Measurements from ENCODE around the gene CDK5R1.

Gene CDK5R1

GRCh38 chr17:32451879-32452278 is 34.9 kb upstream of the CDK5R1 start:
- Mint-ChIP-seq H3K36me3 (ENCODE audit: low read depth) (peaks cover 75% of the 10 kb centered on the region), H3K27me3 (ENCODE audit: low read depth, poor library complexity) (no peaks in the 10 kb centered on the region), H3K4me1 (peaks cover 5% of the 10 kb centered on the region), H3K27ac (no peak overlapping the region), H3K9me3 (no peaks in the 10 kb centered on the region), H3K4me3 (no peak overlapping the region)
- no peak for TF ChIP-seq CTCF (IDR thresholded peaks at IDR 0.05)
- no peak for DNase-seq

DNA sequence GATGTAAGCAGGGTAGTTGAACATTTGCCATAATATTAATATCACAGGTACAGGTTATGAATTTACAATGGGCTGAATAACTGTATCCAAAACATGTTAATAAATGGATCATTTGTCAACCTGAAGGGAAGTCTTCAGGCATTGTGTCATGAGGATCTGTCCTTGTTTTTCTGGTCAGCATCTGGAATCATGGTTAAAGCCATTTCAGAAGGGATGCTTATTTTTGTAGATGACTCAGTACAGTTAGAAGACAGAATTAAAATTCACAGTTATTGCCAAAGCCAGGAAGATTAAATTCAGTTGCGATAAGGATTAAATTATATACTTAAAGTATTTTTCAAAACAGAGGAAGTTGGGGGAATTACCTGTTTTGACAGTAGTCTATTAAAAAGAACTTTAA is 34.5 kb upstream of the CDK5R1 start:
- no peak for TF ChIP-seq CTCF (IDR thresholded peaks at IDR 0.05)
- H3K4me3 Mint-ChIP-seq: no peak overlapping the region
- no peak overlapping the region for H3K27ac Mint-ChIP-seq
- no peak for DNase-seq
- peaks cover 1% of the 10 kb centered on the region for H3K4me1 Mint-ChIP-seq
- H3K27me3 Mint-ChIP-seq (ENCODE audit: low read depth, poor library complexity): no peaks in the 10 kb centered on the region
- peaks cover 75% of the 10 kb centered on the region for H3K36me3 Mint-ChIP-seq (ENCODE audit: low read depth)
- no peaks in the 10 kb centered on the region for H3K9me3 Mint-ChIP-seq

DNA sequence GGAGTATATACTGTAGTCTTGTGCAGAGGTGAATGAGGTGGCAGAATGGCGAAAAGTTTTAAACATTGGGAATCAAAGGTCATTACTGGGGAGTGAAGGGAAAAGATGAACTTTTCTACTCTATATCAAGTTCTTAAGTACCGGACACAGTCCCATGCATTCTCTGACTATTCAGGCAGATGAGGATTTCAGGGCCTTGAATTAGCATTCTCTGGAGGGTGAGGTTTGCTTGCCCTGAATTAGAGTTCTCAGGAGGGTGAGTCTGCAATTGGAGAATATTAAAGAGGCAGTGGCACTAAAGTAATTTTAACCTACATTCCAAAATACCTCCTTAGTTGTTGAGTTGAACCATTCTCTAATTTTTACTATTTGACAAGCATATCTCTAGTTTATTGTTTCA is 33.4 kb upstream of the CDK5R1 start:
- Mint-ChIP-seq H3K9me3 (no peaks in the 10 kb centered on the region), H3K4me3 (no peak overlapping the region), H3K4me1 (no peaks in the 10 kb centered on the region), H3K36me3 (ENCODE audit: low read depth) (peaks cover 82% of the 10 kb centered on the region), H3K27ac (no peak overlapping the region), H3K27me3 (ENCODE audit: low read depth, poor library complexity) (no peaks in the 10 kb centered on the region)
- no peak for TF ChIP-seq CTCF (IDR thresholded peaks at IDR 0.05)
- DNase-seq: no peak

DNA sequence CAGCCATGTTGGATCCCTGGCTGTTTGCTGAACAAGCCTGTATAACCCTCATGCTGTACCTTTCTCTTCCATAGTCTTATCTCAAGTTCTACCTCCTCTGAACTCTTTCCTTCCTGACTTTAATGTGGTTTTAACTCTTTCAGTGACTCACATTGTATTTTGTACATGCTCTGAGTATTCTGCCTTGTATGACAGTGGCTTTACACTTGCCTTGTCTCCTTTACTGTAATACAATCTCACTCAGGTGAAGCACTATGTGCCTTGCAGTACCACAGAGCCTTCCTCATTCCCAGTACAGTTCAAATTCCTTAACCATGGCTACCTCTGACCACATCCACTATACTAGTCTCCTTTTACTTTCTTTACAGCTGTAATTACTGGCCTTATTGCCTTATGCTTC is 28.4 kb upstream of the CDK5R1 start:
- no peak for DNase-seq
- TF ChIP-seq CTCF (IDR thresholded peaks at IDR 0.05): no peak

GRCh38 chr17:32460054-32460453 is 26.7 kb upstream of the CDK5R1 start:
- H3K27ac Mint-ChIP-seq: no peak overlapping the region
- TF ChIP-seq CTCF (IDR thresholded peaks at IDR 0.05): no peak
- H3K27me3 Mint-ChIP-seq (ENCODE audit: low read depth, poor library complexity): no peaks in the 10 kb centered on the region
- DNase-seq: no peak
- H3K9me3 Mint-ChIP-seq: no peaks in the 10 kb centered on the region
- no peak overlapping the region for H3K4me3 Mint-ChIP-seq
- peaks cover 71% of the 10 kb centered on the region for H3K36me3 Mint-ChIP-seq (ENCODE audit: low read depth)
- H3K4me1 Mint-ChIP-seq: no peaks in the 10 kb centered on the region

More for the DNA sequence above, 28.4 kb upstream of the CDK5R1 start:
- Mint-ChIP-seq H3K4me1 (no peaks in the 10 kb centered on the region), H3K4me3 (no peak overlapping the region), H3K36me3 (ENCODE audit: low read depth) (peaks cover 87% of the 10 kb centered on the region), H3K9me3 (no peaks in the 10 kb centered on the region), H3K27ac (no peak overlapping the region), H3K27me3 (ENCODE audit: low read depth, poor library complexity) (no peaks in the 10 kb centered on the region)

DNA sequence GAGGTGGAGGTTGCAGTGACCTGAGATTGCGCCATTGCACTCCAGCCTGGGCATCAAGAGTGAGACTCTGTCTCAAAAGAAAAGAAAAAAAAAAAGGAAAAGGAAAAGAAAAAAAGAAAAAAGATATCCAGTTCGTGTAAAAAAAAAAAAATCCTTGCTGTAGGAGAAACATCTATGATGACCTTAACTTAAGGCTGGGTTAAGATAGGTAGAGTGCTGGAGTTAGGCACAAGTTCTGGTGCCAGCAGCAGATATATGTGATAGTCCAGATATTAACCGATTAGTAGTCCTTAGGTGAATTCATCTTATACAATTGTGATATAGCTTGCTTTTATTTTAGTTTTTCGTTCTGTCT is 25.3 kb upstream of the CDK5R1 start:
- Mint-ChIP-seq H3K9me3 (no peaks in the 10 kb centered on the region), H3K4me3 (no peak overlapping the region), H3K27me3 (ENCODE audit: low read depth, poor library complexity) (no peaks in the 10 kb centered on the region), H3K36me3 (ENCODE audit: low read depth) (peaks cover 66% of the 10 kb centered on the region), H3K27ac (no peak overlapping the region), H3K4me1 (no peaks in the 10 kb centered on the region)
- no peak for TF ChIP-seq CTCF (IDR thresholded peaks at IDR 0.05)
- no peak for DNase-seq
